Measurements from ENCODE around the gene RDH14.

DNA sequence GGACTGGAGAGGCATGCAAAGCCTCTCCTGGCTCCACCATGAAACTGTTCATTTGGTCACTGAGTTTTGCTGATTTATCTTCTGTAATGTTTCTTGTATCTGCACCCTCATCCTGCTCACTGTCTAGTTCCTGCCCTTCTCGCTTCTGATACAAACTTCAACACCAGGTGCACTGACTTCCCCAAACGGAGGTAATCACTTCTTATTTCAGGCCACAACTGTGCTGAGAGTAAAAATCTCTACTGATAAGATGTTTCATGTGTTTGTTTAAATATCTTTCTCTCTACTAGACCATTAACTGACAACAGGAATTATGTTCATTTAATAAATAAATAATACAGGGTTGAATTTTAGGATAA, 39.8 kb upstream of the RDH14 start:
- TF ChIP-seq POLR2AphosphoS5 (IDR thresholded peaks at IDR 0.05) = no peak
- TF ChIP-seq CTCF (IDR thresholded peaks at IDR 0.05 in 8 of 11, conservative IDR thresholded peaks at IDR 0.05 in 3 of 11) = no peak
